Left lung (tissue), 10 donors: Measurements from ENCODE around the gene RAI1. TPM values are rescaled to one million over a fixed set of nuclear protein-coding genes. Genes with fewer than 3 reads are reported as not detected.
A peak's percentile ranks its signal among the peaks of the same experiment; 100 is the strongest.

ENCODE experiments used
- ATAC-seq: fragments of 200-7000 bp; cut with Tn5 transposase; one replicate; pipeline ENCODE4 v1.9.1; 2020; ENCODE audit warnings: moderate library complexity
- DNase-seq, 4 donors: peaks; one replicate each; pipeline ENCODE4 v3.0.0-alpha.2; 2013 to 2020
- H3K27ac ChIP-seq, 2 donors: fragments of 200-600 bp; sonication (generic) in 1 of 2; one replicate each; pipeline versions ENCODE4 v1.5.0 to v1.8.0; 2020 to 2021
- H3K27me3 ChIP-seq, 2 donors: fragments of 200-600 bp; sonication (generic) in 1 of 2; one replicate each; pipeline versions ENCODE4 v1.5.0 to v1.8.0; 2020 to 2021
- H3K36me3 ChIP-seq, 2 donors: fragments of 200-600 bp; sonication (generic) in 1 of 2; one replicate each; pipeline versions ENCODE4 v1.5.0 to v1.8.0; 2020 to 2021
- H3K4me1 ChIP-seq, 2 donors: fragments of 200-600 bp; one replicate each; pipeline ENCODE4 v1.8.0; 2021
- H3K4me3 ChIP-seq, 2 donors: fragments of 200-600 bp; sonication (generic) in 1 of 2; one replicate each; pipeline versions ENCODE4 v1.5.0 to v1.8.0; 2020 to 2021; ENCODE audit warnings: mild to moderate bottlenecking in 1 of 2
- H3K9me3 ChIP-seq, 2 donors: fragments of 200-600 bp; sonication (generic) in 1 of 2; one replicate each; pipeline versions ENCODE4 v1.5.0 to v1.8.0; 2020 to 2021
- CTCF ChIP-seq, 2 donors: fragments of 200-600 bp; sonication (generic) in 1 of 2; IDR thresholded peaks; one replicate each; pipeline versions ENCODE4 v1.5.0 to v1.8.0; 2021; ENCODE audit warnings: antibody characterized with exemption in 2 of 2
- intact Hi-C, 2 donors: fragments of 100-400 bp; cut with DNase I; formaldehyde crosslinking; loops; one replicate each; pipeline versions ENCODE4 v1.11.2 to v1.14.2; 2022
- polyA plus RNA-seq, 6 donors: library from polyadenylated mRNA; unstranded; fragments of 120-200 nt; gene quantifications; one replicate each; pipeline ENCODE4 v1.2.1, GENCODE V29; 2013; ENCODE audit not compliant: insufficient read length in 6 of 6
- total RNA-seq, 2 donors: library from RNA; stranded (reverse); fragmentation: NEBNext Ultra II Directional; extraction: Animal tissue kit (Norgen Biotek cat#: 25700); gene quantifications; one replicate each; pipeline ENCODE4 v1.2.1, GENCODE V29; 2021
- donor health status: DM: no; HTN: yes; CAD: no.
- donor health status: DM: no; HTN: no; CAD: no.

The RAI1 gene
- total and polyA plus RNA-seq, 8 donors, result 28.8 to 43.8 (median 34.7) TPM

DNA sequence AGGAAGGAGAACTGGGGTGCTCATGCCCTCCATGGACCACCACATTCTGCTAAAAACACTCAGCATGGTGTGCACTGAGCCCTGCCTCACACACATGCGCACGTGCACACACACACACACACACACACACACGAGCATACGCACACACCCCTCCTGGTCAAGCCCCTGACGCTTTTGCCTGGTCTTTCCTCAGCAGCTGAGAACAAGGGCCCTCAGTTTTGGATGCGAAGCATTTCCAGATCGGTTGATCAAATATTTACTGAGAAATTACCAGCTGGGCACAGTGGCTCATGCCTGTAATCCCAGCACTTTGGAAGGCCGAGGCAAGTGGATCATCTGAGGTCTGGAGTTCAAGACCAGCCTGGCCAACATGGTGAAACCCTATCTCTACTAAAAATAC is 20.1 kb upstream of the RAI1 start:
- intact Hi-C loops, result no loop called here
- Histone ChIP-seq H3K27me3 (no peaks in the 10 kb centered on the region), H3K9me3 (peaks cover 0 to 14% of the 10 kb centered on the region in 2 donors), H3K4me3 (no peak overlapping the region), H3K4me1 (peaks cover 0 to 3% of the 10 kb centered on the region in 2 donors), H3K27ac (no peak overlapping the region), H3K36me3 (no peaks in the 10 kb centered on the region)
- ATAC-seq (no peak), DNase-seq (no peak)
- no peak for TF ChIP-seq CTCF (IDR thresholded peaks at IDR 0.05)

DNA sequence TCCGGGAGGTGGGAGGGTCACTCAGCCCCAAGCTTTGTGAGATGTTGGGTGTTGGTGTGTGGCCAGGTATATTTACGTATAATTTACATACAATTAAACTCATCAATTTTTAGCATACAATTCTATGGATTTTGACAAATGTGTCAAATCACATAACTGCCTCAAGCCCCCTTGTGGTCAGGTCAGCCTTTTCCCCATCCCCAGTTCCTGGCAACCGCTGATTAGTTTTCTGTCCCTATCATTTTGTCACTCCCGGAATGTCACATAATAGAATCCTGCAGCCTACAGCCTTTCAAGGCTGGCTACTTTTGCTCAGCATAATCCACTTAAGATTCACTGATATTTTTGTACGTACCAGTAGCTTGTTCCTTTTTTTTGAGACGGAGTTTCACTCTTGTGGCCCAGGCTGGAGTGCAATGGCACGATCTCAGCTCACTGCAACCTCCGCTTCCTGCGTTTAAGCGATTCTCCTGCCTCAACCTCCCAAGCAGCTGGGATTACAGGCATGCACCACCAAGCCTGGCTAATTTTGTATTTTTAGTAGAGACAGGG is 19.3 kb upstream of the RAI1 start:
- Histone ChIP-seq H3K4me3 (no peak overlapping the region), H3K36me3 (no peaks in the 10 kb centered on the region), H3K27ac (no peak overlapping the region), H3K27me3 (no peaks in the 10 kb centered on the region), H3K4me1 (peaks cover 0 to 3% of the 10 kb centered on the region in 2 donors), H3K9me3 (peaks cover 0 to 12% of the 10 kb centered on the region in 2 donors)
- no peak for ATAC-seq
- no peak for DNase-seq
- TF ChIP-seq CTCF (IDR thresholded peaks at IDR 0.05), result no peak
- intact Hi-C loops, result no loop called here

DNA sequence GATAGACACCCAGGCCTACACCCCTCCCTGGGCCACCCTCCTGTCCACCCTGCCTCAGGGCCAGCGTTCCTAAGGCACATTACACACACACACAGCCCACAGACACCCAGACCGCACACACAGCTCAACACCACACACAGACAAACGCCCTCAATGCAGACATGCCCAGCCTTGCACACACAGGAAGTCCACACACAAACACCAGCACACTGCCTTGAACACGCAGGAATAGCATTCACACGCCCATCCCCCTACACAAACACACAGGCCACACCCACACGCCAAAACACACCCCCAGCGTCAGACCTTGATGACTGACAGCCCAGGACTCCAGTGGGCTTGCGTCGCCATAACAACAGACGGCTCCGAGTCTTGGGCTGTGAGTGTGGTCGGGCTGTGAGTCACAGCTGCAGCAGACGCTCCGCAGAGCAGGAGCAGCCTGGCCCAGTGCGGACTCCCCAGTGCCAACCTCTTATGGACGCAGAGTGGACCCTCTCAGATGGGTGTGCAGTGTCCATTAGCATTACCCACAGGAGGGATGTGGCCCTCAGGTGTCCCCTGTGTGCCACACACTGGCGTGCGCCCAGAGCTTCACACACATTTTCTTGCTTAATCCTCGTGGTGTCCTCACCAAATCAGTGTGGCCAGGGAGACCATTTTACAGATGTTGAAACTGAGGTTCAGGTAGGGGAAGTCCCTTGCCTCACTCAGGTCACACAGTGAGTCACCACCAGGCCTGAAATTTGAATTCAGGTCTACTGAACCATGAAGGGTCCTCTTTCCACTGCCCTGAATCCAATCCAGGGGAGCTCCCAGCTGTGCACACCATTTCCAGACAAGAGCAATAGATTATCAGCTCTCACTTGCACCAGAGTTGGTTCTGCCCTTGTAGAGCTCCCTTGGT is 17.8 kb upstream of the RAI1 start:
- Histone ChIP-seq H3K36me3 (no peaks in the 10 kb centered on the region), H3K4me1 (peaks cover 0 to 3% of the 10 kb centered on the region in 2 donors), H3K4me3 (no peak overlapping the region), H3K9me3 (peaks cover 0 to 4% of the 10 kb centered on the region in 2 donors), H3K27me3 (no peaks in the 10 kb centered on the region), H3K27ac (no peak overlapping the region)
- ATAC-seq (peak; percentile 77), DNase-seq (peak in 3 of 4 donors; percentile 27 to 80 (median 79))
- no peak for TF ChIP-seq CTCF (IDR thresholded peaks at IDR 0.05)
- intact Hi-C loops, result no loop called here

- DNase-seq (peak in 2 of 4 donors; percentile 16 to 48), ATAC-seq (no peak)
- TF ChIP-seq CTCF (IDR thresholded peaks at IDR 0.05), result no peak
- Histone ChIP-seq H3K36me3 (no peaks in the 10 kb centered on the region), H3K27me3 (no peaks in the 10 kb centered on the region), H3K9me3 (peaks cover 0 to 4% of the 10 kb centered on the region in 2 donors), H3K4me3 (no peak overlapping the region), H3K4me1 (peaks cover 0 to 3% of the 10 kb centered on the region in 2 donors), H3K27ac (no peak overlapping the region)
- intact Hi-C loops, result no loop called here
Measured at GRCh38 chr17:17664064-17664452, 17.2 kb upstream of the RAI1 start.

DNA sequence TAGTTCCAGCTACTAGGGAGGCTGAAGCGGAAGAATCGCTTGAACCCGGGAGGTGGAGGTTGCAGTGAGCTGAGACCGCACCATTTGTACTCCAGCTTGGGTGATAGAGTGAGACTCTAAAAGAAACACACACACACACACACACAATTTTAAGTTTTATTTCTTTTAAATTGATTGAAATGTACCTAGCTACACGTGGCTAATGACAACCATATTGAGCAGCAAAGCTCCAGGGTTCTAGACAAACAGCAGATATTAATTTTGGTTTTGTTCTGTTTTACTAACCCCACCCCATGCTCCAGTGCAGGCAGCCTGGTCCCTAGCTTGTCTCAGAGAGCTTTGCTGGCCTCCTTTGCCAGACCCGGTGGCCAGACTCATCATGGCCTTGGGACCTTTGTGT is 16.0 kb upstream of the RAI1 start:
- DNase-seq (no peak), ATAC-seq (no peak)
- TF ChIP-seq CTCF (IDR thresholded peaks at IDR 0.05), result no peak
- intact Hi-C loops, result no loop called here
- no peaks in the 10 kb centered on the region for H3K27me3 ChIP-seq
- no peaks in the 10 kb centered on the region for H3K36me3 ChIP-seq
- H3K4me3 ChIP-seq, result no peak overlapping the region
- H3K4me1 ChIP-seq, result peaks cover 0 to 3% of the 10 kb centered on the region in 2 donors
- no peaks in the 10 kb centered on the region for H3K9me3 ChIP-seq
- no peak overlapping the region for H3K27ac ChIP-seq
